RWPE2 (cell line): ENCODE results near the gene BBOF1.
A peak's percentile ranks its signal among the peaks of the same experiment; 100 is the strongest.

Experiments used
- ATAC-seq: fragments of 200-7000 bp; cut with Tn5 transposase; 3 replicates; pipeline ENCODE4 v1.9.1; 2021; ENCODE audit warnings: low read depth
- DNase-seq: peaks from one replicate; pipeline ENCODE4 v3.0.0-alpha.2; 2020; ENCODE audit warnings: low spot score
- H3K27ac ChIP-seq: fragments of 450-650 bp; 2 replicates; pipeline ENCODE4 v1.5.1; 2017; ENCODE audit warnings: mild to moderate bottlenecking; ENCODE audit not compliant: poor library complexity, severe bottlenecking
- H3K27me3 ChIP-seq: fragments of 250-450 bp; sonication (Bioruptor Pico); 2 replicates; pipeline ENCODE4 v1.5.1; 2021; ENCODE audit warnings: mild to moderate bottlenecking, moderate library complexity; ENCODE audit not compliant: insufficient read depth, poor library complexity, severe bottlenecking
- H3K36me3 ChIP-seq: fragments of 250-450 bp; sonication (Bioruptor Pico); 2 replicates; pipeline ENCODE4 v1.5.1; 2020; ENCODE audit warnings: low read depth, mild to moderate bottlenecking, moderate library complexity
- H3K4me1 ChIP-seq: fragments of 250-450 bp; sonication (Bioruptor Pico); 2 replicates; pipeline ENCODE4 v1.5.1; 2021; ENCODE audit warnings: mild to moderate bottlenecking, moderate library complexity; ENCODE audit not compliant: insufficient read depth, poor library complexity, severe bottlenecking
- H3K4me3 ChIP-seq: fragments of 250-450 bp; sonication (Bioruptor Pico); 2 replicates; pipeline ENCODE4 v1.5.1; 2021; ENCODE audit warnings: mild to moderate bottlenecking, moderate library complexity; ENCODE audit not compliant: severe bottlenecking
- H3K9me3 ChIP-seq: fragments of 250-450 bp; sonication (Bioruptor Pico); 2 replicates; pipeline ENCODE4 v1.5.1; 2021; ENCODE audit warnings: mild to moderate bottlenecking, moderate library complexity; ENCODE audit not compliant: severe bottlenecking
- CTCF ChIP-seq: fragments of 450-650 bp; IDR thresholded peaks from one replicate; pipeline ENCODE4 v1.5.1; 2017; ENCODE audit warnings: mild to moderate bottlenecking, moderate library complexity; ENCODE audit not compliant: poor library complexity, severe bottlenecking

The BBOF1 gene

GRCh38 chr14:74014299-74014698, 4.8 kb upstream of the BBOF1 start:
- Histone ChIP-seq H3K4me1 (no peaks in the 10 kb centered on the region), H3K27me3 (no peaks in the 10 kb centered on the region), H3K4me3 (no peak overlapping the region), H3K36me3 (peaks cover 47% of the 10 kb centered on the region), H3K9me3 (no peaks in the 10 kb centered on the region), H3K27ac (no peak overlapping the region)
- TF ChIP-seq CTCF: no peak
- ATAC-seq: no peak
- DNase-seq: no peak

DNA sequence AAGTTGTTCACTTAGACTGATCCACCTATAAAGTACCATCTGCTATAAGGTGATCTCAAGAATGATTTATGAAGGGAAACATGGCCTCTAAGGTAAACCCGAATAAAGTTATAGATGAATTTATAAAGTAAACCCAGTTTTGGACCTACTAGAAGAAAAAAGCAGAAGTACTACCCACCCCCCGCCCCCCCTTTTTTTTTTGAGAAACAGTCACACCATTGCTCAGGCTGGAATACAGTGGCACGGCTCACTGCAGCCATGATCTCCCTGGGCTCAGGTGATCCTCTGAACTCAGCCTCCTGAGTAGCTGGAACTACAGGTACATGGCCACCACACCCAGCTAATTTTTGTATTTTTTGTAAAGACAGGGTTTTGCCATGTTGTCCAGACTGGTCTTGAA, 4.0 kb upstream of the BBOF1 start:
- Histone ChIP-seq H3K9me3 (no peaks in the 10 kb centered on the region), H3K4me1 (peaks cover 2% of the 10 kb centered on the region), H3K27me3 (no peaks in the 10 kb centered on the region), H3K4me3 (no peak overlapping the region), H3K27ac (no peak overlapping the region), H3K36me3 (peaks cover 42% of the 10 kb centered on the region)
- DNase-seq (no peak), ATAC-seq (no peak)
- no peak for TF ChIP-seq CTCF

DNA sequence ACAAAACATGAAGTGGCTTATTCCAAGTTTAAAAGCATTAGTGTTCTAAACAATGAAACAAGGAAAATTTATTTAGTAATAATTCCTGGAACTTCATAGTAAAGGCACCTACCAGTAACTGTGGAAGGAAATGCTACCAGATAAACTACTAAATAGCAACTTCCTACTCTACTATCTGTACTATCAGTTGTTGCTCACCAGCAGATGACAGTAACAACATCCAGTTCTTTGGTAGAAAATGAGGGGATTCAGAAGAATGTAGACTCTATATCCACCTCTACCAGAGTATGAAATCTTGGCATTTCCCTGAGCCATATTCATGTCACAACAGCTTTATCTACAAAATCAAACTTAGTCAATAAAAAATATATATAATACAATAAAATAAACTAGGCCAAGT, 3.2 kb upstream of the BBOF1 start:
- no peaks in the 10 kb centered on the region for H3K9me3 ChIP-seq
- H3K4me3 ChIP-seq: no peak overlapping the region
- peaks cover 37% of the 10 kb centered on the region for H3K36me3 ChIP-seq
- ATAC-seq: no peak
- no peaks in the 10 kb centered on the region for H3K27me3 ChIP-seq
- H3K4me1 ChIP-seq: peaks cover 2% of the 10 kb centered on the region
- DNase-seq: no peak
- no peak overlapping the region for H3K27ac ChIP-seq
- no peak for TF ChIP-seq CTCF

DNA sequence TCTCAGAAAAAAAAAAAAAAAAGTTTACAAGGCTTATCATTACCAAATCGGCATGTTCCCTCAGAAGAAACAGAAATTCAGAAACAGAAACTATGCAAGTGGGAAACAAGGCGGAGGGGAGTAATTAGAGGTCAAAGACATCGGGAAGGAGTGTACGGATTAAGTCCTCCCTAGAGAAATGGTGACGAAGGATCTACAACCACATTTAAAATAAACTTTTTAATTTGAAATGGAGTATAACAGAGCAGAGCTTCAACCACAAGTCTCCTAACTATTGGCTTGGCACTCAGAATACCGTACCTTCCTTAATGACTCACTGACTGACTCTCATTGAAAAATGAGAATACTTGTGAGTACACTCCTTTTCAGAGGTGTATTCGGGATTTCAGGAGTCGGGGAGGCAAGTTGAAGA, 969 bp upstream of the BBOF1 start:
- no peak for TF ChIP-seq CTCF
- Histone ChIP-seq H3K4me1 (peaks cover 2% of the 10 kb centered on the region), H3K27me3 (no peaks in the 10 kb centered on the region), H3K9me3 (no peaks in the 10 kb centered on the region), H3K27ac (peak overlapping the region; percentile 87), H3K36me3 (peaks cover 16% of the 10 kb centered on the region), H3K4me3 (peak overlapping the region; percentile 79)
- DNase-seq (no peak), ATAC-seq (peak; percentile 70)

DNA sequence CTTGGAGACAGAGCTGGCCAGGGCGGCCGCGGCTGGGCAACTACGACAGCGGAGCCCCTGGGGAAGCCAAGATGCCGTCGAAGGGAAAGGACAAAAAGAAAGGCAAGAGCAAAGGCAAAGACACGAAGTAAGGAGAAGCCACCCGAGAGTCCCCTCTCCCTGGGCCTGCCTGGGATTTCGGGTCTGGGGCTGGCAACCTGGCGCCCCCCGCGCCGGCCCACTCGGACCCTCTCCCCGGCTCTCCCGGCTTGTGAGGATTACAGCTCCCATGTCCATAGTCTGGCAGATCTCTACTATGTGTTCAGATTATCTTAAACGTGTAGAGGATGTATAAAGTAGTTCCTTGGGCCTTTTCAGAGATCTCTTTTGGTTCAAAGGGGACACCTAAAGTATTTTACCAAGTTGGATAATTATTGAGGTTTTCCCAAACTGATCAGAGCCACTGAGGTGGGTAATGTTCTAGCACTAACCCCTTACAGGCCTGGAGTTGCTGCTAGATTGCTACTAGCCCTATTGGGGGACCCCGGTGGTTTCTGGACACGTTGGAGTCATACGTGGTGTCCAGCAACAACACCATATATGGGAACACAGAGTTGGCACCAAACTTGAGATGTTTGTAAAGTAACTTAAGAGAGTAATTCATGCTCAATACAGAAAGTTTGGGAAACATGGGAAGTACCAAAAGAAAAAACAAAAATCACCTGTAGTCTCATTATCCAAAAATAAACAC, 424 bp downstream of the BBOF1 start:
- no peaks in the 10 kb centered on the region for H3K27me3 ChIP-seq
- peak overlapping the region; percentile 79 for H3K4me3 ChIP-seq
- DNase-seq (no peak), ATAC-seq (peak; percentile 1; the same call in 1 of the 3 replicates)
- H3K9me3 ChIP-seq: no peaks in the 10 kb centered on the region
- TF ChIP-seq CTCF: no peak
- H3K27ac ChIP-seq: peak overlapping the region; percentile 87
- H3K4me1 ChIP-seq: peaks cover 2% of the 10 kb centered on the region
- H3K36me3 ChIP-seq: 0 out of 2 replicates have a peak, but pooled peaks cover 3% of the 10 kb centered on the region
